22Rv1 (cell line): ENCODE measurements around the gene SLC25A13.

Source experiments
- CTCF ChIP-seq: fragments of 450-650 bp; IDR thresholded peaks from 2 replicates; pipeline ENCODE4 v1.5.1; 2017; ENCODE audit warnings: mild to moderate bottlenecking
- ZFX ChIP-seq: fragments of 450-650 bp; IDR thresholded peaks from 2 replicates; pipeline ENCODE4 v1.6.1; 2017; ENCODE audit warnings: antibody characterized with exemption, borderline replicate concordance

- no peak for TF ChIP-seq CTCF
- TF ChIP-seq ZFX: no peak
Observed at GRCh38 chr7:96161897-96162296, 160.0 kb downstream of the SLC25A13 start.
